HG02763 (cell line): Measurements from ENCODE around the gene OVAAL.

Source experiments
- ATAC-seq: cut with Tn5 transposase; IDR thresholded peaks from one replicate; pipeline ENCODE4 v1.9.1; 2021; ENCODE audit warnings: mild to moderate bottlenecking, moderate library complexity; ENCODE audit not compliant: unreplicated experiment

The OVAAL gene

GRCh38 chr1:180603223-180603849, 44.6 kb downstream of the OVAAL start:
- ATAC-seq, result no peak

DNA sequence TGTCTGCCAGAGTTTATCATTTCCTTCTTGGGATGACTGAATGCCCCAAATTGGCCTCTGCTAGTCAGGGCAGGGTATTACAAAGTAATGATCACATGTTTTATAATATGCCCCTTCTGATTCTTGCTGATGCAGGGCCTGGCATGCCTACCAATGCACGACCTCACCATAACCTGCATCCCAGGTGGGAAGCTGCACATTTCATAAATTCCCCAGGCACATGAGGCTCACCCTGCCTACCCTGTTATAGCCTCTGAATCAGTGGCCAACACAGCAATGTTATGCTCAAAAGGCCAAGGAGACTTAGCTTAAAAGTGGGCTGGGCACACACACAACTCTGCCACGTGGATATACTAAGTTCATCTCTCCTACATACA, 45.1 kb downstream of the OVAAL start:
- no peak for ATAC-seq

DNA sequence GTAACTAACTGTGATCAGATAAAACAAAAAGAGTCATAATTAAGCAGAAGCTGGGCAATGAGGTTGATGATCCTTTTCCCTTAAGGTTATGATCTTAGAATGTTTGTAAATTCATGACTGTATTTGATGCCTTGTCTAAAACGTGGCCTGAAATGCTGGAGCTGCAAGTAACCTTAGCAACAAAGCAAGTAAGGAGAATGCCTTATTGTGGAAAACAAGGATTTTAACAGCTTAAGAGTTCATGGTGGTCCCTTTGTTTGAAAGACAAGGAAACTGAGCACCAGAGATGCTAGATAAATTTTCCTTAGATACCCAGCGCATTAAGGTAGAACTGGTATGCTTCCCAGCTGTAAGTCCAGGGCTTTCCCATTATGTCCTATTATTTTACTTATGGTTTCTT, 47.4 kb downstream of the OVAAL start:
- ATAC-seq, result no peak

DNA sequence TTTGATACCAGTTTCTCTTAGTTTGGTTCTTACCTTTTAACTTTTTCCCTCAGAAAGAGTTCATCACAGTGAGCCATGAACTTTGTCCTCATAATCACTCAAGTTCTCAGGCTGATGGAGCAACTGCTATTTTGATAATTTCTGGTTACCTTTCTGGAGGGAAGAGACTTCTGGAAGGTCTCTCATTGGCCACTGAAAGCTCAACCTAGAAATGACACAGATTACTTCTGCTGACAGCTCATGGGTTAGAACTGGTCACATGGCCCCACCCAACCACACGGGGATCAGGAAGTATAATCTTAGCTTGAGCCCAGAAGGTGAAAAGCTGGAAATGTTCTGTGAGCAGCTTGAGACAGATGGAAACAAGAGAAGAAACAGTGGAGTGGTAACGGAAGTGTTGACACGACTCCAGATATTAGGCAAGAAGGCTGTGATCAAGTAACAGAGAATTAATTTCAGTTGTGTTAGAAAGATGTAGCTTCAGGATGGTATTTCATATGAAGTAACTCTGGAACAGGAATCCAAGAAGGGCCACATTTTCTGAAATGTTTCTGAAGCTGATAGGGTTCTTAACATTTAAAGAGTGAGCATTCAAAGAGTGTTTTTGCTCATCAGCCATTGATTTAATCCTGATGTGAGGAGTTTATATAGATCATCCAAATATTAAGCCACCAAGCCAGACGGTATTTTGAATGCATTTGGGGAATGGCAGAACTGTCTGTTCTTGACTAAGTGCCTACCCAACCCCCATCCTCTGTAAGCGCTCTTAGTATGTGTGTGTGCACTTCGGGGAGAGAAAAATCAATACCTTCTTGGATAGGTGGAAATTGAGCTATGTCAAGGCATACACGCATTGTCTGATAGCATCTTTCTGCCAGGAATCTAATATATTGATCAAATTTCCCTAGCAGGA, 51.1 kb downstream of the OVAAL start:
- no peak for ATAC-seq

DNA sequence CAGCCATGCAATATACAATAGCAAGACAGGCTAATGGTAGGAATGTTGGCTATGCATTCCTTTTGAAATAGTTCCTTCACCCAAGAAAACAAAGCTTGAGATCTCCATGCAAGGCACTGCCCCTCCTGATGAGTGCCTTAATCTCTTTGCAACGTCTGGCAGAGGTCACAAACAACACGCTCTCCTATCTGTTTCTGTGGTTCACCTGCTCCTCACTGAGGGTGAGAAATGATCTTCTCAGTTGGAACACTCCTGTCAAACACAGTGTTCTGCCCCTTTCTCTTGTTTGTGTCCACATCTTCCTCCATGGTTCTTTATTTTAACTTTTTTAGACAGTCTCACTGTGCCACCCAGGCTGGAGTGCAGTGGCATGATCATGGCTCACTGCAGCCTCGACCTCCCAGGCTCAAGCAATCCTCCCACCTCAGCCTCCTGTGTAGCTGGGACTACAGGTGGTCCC, 51.8 kb downstream of the OVAAL start:
- no peak for ATAC-seq

DNA sequence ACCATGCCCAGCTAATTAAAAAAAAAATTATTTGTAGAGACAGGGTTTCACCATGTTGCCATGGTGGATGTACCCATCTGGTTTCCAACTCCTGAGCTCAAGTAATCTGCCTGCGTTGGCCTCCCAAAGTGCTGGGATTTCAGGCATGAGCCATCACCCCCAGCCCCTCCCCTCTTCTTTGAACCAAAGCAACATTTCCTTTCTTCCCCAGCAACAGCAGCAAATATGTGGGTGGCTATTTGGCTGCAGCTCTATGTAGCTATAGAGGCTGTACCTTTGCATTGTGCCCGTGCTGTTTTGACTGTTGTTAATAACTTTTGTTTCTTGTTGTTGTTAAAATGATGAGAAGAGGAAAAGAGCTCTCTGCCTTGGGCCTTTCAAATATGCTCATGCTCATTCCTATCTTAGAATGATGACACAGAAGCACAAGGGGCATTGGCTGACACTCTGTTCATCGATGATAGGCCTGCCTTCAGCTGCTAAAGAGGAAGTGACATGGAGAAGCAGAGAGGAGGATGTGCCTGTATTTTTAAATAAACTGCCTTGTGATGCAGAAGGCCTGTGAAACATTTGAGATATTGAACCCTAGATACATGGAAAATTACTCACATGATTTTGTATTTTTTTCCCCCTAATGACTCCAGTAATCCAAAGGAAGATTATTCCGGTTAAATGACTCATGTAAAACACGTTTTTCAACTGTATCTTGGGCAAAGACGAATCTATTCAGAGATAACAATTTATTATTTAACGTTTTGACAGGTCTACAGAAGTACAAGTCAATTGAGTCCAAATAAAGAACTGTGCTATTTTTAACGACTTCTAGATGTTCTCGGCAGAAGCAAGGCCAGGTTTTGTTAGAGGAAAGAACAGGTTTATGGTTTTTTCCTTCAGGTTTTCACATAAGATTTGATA, 52.5 kb downstream of the OVAAL start:
- no peak for ATAC-seq

DNA sequence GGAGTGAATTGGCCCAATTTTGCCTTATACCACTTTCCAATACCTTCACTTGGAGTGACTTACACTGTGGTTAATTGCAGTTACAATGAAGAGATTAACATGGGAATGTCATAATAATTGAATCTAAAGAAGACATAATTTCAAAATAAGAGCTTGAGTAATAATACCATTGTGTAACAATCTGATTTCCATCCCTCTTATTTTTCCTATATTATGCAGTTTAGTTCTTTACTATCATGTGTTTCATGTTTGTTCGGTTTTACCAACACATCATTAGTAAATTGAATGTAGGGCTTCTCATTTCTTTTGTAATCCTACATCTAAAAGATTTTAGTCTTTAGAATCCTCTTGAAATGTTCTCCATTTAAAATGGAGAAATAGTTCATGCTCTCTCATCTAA, 53.9 kb downstream of the OVAAL start:
- no peak for ATAC-seq

DNA sequence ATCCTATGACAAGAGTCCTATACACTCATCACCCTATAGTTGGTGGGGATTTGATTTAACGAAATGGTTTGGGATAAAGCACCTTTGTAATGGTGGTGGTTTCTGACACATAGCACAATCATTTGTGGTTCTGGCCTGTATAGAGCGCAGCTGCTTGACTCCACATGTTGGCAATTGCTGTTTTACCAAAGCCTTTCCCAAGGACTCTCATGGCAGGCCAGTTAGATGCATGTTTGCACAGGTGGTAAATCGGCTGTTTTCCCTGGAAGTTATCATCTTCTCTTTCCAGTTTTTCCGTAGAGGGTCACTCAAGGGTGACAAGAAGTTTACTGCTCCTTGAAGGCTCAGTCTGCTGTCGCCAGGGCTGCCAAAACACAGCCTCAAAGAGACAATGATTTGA, 56.0 kb downstream of the OVAAL start:
- no peak for ATAC-seq

DNA sequence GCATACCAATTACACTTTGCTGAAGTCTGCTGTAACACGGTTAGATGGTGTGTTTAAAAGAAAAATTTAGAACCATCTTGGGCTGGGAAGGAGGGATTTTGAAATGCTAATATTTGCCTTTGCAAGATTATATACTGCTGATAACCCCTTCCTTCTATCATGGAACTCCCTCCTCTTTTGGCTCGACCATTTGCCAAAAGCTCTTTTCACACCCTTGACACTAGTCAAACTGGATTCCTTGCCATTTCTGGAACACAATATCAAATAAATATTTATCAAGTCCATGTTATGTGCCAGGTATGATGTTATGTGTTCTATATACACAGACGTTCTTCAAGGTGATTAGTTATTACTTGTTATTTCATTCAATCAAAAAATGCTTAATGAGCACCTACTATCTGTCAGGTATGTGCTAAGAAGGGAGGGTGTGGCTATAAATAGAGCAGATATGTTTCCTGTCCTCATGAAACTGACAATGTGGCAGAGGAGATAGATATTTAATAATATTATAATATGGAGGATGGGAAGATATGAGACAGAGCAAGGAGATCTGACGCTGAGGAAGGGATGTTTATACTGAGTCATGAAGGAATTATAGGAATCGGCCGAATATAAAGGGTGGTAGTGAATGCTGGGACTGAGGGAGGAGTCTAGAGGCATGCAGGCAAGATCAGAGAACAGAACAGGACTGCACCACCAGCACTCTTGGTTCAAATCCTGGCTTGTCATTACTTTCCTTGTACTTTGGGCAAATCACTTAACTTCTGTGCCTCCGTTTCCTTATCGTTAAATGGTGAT, 56.9 kb downstream of the OVAAL start:
- ATAC-seq, result no peak
